WTC11 (cell line): Measurements from ENCODE around the gene RBFOX2. TPM values are rescaled to one million over a fixed set of nuclear protein-coding genes. Genes with fewer than 3 reads are reported as not detected.

Experiments used
- ATAC-seq: fragments of 200-7000 bp; cut with Tn5 transposase; 2 replicates; pipeline ENCODE4 v1.10.0; 2021; ENCODE audit warnings: mild to moderate bottlenecking, moderate library complexity
- CTCF ChIA-PET: fragments of 300-600 bp; sonication (Branson Sonifier 250); formaldehyde crosslinking; loops from one replicate; lab custom pipeline; 2021; ENCODE audit warnings: antibody characterized with exemption; lab: Charles Lee
- POLR2A ChIA-PET: fragments of 350-600 bp; sonication (Branson Sonifier 250); formaldehyde crosslinking; loops from one replicate; lab custom pipeline; 2021; ENCODE audit warnings: antibody characterized with exemption; lab: Charles Lee
- DNase-seq: peaks from one replicate; pipeline ENCODE4 v3.0.0; 2021; ENCODE audit warnings: low spot score
- H3K27ac Mint-ChIP-seq: 2 replicates; pipeline ENCODE4 v1.8.0; 2021; ENCODE audit warnings: mixed read lengths
- H3K27me3 Mint-ChIP-seq: 2 replicates; pipeline ENCODE4 v1.8.0; 2021; ENCODE audit warnings: low read depth, mild to moderate bottlenecking, moderate library complexity, mixed read lengths
- H3K36me3 Mint-ChIP-seq: 2 replicates; pipeline ENCODE4 v1.8.0; 2021; ENCODE audit warnings: mixed read lengths
- H3K4me1 Mint-ChIP-seq: 2 replicates; pipeline ENCODE4 v1.8.0; 2022; ENCODE audit warnings: mixed read lengths
- H3K4me3 Mint-ChIP-seq: 2 replicates; pipeline ENCODE4 v1.8.0; 2021; ENCODE audit warnings: mild to moderate bottlenecking, moderate library complexity, mixed read lengths
- H3K9me3 Mint-ChIP-seq: 2 replicates; pipeline ENCODE4 v1.8.0; 2021; ENCODE audit warnings: mixed read lengths
- CTCF ChIP-seq: fragments of 200-600 bp; IDR thresholded peaks from 2 replicates; pipeline ENCODE4 v1.8.0; 2022; ENCODE audit warnings: antibody characterized with exemption
- GRHL2 ChIP-seq: fragments of 250-450 bp; sonication (Bioruptor Pico); IDR thresholded peaks from 2 replicates; pipeline ENCODE4 v1.8.0; 2022; ENCODE audit warnings: mild to moderate bottlenecking, moderate library complexity; ENCODE audit not compliant: insufficient replicate concordance, severe bottlenecking
- GTF2I ChIP-seq: fragments of 250-450 bp; sonication (Bioruptor Pico); conservative IDR thresholded peaks from 2 replicates; pipeline ENCODE4 v1.4.0; 2021; ENCODE audit warnings: mild to moderate bottlenecking
- KAT7 ChIP-seq: sonication (generic); formaldehyde crosslinking; IDR thresholded peaks from 2 replicates; pipeline ENCODE4 v1.8.1; 2023; ENCODE audit warnings: missing genetic modification reagents, mild to moderate bottlenecking, borderline replicate concordance
- NFE2L1 ChIP-seq: sonication (generic); formaldehyde crosslinking; IDR thresholded peaks from 2 replicates; pipeline ENCODE4 v1.8.1; 2023; ENCODE audit warnings: missing genetic modification reagents
- NR3C1 ChIP-seq: sonication (generic); formaldehyde crosslinking; conservative IDR thresholded peaks from 2 replicates; pipeline ENCODE4 v1.8.1; 2023; ENCODE audit warnings: low read depth, mild to moderate bottlenecking, missing genetic modification reagents
- OVOL2 ChIP-seq: fragments of 250-450 bp; sonication (Bioruptor Pico); IDR thresholded peaks from 2 replicates; pipeline ENCODE4 v1.9.0; 2021; ENCODE audit warnings: mild to moderate bottlenecking, borderline replicate concordance
- SMAD3 ChIP-seq: sonication (generic); formaldehyde crosslinking; IDR thresholded peaks from 2 replicates; pipeline ENCODE4 v1.8.0; 2022; ENCODE audit warnings: missing genetic modification reagents, mild to moderate bottlenecking, borderline replicate concordance
- ZNF138 ChIP-seq: sonication (generic); formaldehyde crosslinking; conservative IDR thresholded peaks from 2 replicates; pipeline ENCODE4 v1.8.1; 2022; ENCODE audit warnings: mild to moderate bottlenecking, moderate library complexity, missing genetic modification reagents
- ZNF232 ChIP-seq: sonication (generic); formaldehyde crosslinking; IDR thresholded peaks from 2 replicates; pipeline ENCODE4 v1.8.0; 2022; ENCODE audit warnings: mild to moderate bottlenecking, missing genetic modification reagents
- ZNF423 ChIP-seq: fragments of 250-450 bp; sonication (Bioruptor Pico); IDR thresholded peaks from 2 replicates; pipeline ENCODE4 v2.1.2; 2022; ENCODE audit warnings: mild to moderate bottlenecking, moderate library complexity
- ZNF532 ChIP-seq: fragments of 250-450 bp; sonication (Bioruptor Pico); IDR thresholded peaks from 2 replicates; pipeline ENCODE4 v1.9.0; 2021; ENCODE audit warnings: mild to moderate bottlenecking, borderline replicate concordance
- ZNF671 ChIP-seq: fragments of 250-450 bp; sonication (Bioruptor Pico); IDR thresholded peaks from 2 replicates; pipeline ENCODE4 v1.8.0; 2021; ENCODE audit warnings: mild to moderate bottlenecking
- total RNA-seq: library from RNA; stranded (reverse); gene quantifications from 3 replicates; pipeline ENCODE4 v1.2.3, GENCODE V29; 2021
- TF ChIP-seq, protein P1 (sequence below): sonication (generic); formaldehyde crosslinking; IDR thresholded peaks from 2 replicates; pipeline ENCODE4 v1.8.1; 2023; ENCODE audit warnings: mild to moderate bottlenecking, missing genetic modification reagents, moderate library complexity
- TF ChIP-seq, protein P2 (sequence below): sonication (generic); formaldehyde crosslinking; IDR thresholded peaks from 2 replicates; pipeline ENCODE4 v1.8.0; 2023; ENCODE audit warnings: missing genetic modification reagents, mild to moderate bottlenecking, borderline replicate concordance
- TF ChIP-seq, protein P3 (sequence below): sonication (generic); formaldehyde crosslinking; IDR thresholded peaks from 2 replicates; pipeline ENCODE4 v1.8.1; 2023; ENCODE audit warnings: mild to moderate bottlenecking, moderate library complexity, missing genetic modification reagents

The RBFOX2 gene
- total RNA-seq, 1 experiment from 2014 or later = 107 TPM

DNA sequence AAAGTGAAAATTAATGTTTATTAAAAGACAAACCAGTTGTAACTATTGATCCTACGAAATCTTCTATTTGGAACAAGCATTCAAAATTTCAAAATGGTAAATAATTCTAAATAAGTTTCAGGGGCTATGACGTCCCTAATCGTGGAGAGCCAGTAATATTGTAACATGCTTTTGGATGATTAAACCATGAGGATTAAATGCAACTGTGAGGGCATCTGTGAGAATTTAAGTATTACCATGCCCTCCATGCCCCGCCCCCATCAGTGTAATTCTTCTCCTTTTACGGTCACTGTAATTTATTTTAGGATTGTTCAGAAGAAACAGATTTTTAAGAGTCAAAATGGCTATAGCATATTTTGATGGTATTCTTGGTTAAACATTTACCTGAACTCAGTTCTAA lies 177.8 kb downstream of the RBFOX2 start (continued):
- TF ChIP-seq OVOL2 (CRISPR knock-in tag) = no peak
- TF ChIP-seq, protein P1, sequence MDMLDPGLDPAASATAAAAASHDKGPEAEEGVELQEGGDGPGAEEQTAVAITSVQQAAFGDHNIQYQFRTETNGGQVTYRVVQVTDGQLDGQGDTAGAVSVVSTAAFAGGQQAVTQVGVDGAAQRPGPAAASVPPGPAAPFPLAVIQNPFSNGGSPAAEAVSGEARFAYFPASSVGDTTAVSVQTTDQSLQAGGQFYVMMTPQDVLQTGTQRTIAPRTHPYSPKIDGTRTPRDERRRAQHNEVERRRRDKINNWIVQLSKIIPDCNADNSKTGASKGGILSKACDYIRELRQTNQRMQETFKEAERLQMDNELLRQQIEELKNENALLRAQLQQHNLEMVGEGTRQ (CRISPR knock-in tag) = no peak
- TF ChIP-seq ZNF232 (CRISPR knock-in tag) = no peak
- TF ChIP-seq SMAD3 (CRISPR knock-in tag) = no peak
- TF ChIP-seq ZNF138 = no peak

DNA sequence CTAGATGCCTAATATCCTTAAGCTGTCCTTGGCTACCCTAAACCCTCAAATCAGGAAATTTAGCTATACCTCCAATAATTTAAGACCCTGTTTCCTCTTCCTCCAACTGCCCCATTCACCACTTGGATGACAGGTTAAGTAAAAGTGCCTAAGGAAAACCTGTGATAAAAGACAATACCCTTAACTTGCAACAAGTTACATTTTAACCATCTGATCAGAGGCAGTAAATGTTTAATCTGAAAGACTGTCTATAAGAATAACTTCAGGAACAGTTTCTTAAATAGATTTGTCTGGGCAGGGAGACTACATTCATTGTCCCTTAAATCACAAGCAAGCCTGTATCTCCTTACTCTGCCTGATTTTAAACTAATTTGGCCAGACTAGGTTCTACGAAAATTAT lies 181.8 kb downstream of the RBFOX2 start:
- H3K9me3 Mint-ChIP-seq = no peaks in the 10 kb centered on the region
- ChIA-PET POLR2A (no interaction called here), CTCF (interaction anchor here (1.8 kb wide), 1 partner anchor 8 kb away, joined by 5 read pairs; no protein-coding TSS in a partner anchor)
- no peaks in the 10 kb centered on the region for H3K36me3 Mint-ChIP-seq
- no peak for TF ChIP-seq GRHL2 (CRISPR knock-in tag)
- TF ChIP-seq, protein P2, sequence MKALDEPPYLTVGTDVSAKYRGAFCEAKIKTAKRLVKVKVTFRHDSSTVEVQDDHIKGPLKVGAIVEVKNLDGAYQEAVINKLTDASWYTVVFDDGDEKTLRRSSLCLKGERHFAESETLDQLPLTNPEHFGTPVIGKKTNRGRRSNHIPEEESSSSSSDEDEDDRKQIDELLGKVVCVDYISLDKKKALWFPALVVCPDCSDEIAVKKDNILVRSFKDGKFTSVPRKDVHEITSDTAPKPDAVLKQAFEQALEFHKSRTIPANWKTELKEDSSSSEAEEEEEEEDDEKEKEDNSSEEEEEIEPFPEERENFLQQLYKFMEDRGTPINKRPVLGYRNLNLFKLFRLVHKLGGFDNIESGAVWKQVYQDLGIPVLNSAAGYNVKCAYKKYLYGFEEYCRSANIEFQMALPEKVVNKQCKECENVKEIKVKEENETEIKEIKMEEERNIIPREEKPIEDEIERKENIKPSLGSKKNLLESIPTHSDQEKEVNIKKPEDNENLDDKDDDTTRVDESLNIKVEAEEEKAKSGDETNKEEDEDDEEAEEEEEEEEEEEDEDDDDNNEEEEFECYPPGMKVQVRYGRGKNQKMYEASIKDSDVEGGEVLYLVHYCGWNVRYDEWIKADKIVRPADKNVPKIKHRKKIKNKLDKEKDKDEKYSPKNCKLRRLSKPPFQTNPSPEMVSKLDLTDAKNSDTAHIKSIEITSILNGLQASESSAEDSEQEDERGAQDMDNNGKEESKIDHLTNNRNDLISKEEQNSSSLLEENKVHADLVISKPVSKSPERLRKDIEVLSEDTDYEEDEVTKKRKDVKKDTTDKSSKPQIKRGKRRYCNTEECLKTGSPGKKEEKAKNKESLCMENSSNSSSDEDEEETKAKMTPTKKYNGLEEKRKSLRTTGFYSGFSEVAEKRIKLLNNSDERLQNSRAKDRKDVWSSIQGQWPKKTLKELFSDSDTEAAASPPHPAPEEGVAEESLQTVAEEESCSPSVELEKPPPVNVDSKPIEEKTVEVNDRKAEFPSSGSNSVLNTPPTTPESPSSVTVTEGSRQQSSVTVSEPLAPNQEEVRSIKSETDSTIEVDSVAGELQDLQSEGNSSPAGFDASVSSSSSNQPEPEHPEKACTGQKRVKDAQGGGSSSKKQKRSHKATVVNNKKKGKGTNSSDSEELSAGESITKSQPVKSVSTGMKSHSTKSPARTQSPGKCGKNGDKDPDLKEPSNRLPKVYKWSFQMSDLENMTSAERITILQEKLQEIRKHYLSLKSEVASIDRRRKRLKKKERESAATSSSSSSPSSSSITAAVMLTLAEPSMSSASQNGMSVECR (CRISPR knock-in tag) = no peak
- no peak for TF ChIP-seq GTF2I
- TF ChIP-seq CTCF = no peak
- TF ChIP-seq KAT7 (CRISPR knock-in tag) = no peak
- TF ChIP-seq, protein P3, sequence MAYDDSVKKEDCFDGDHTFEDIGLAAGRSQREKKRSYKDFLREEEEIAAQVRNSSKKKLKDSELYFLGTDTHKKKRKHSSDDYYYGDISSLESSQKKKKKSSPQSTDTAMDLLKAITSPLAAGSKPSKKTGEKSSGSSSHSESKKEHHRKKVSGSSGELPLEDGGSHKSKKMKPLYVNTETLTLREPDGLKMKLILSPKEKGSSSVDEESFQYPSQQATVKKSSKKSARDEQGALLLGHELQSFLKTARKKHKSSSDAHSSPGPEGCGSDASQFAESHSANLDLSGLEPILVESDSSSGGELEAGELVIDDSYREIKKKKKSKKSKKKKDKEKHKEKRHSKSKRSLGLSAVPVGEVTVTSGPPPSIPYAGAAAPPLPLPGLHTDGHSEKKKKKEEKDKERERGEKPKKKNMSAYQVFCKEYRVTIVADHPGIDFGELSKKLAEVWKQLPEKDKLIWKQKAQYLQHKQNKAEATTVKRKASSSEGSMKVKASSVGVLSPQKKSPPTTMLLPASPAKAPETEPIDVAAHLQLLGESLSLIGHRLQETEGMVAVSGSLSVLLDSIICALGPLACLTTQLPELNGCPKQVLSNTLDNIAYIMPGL (CRISPR knock-in tag) = no peak
- TF ChIP-seq ZNF671 (CRISPR knock-in tag) = no peak
- no peak for TF ChIP-seq ZNF232 (CRISPR knock-in tag)
- no peak for TF ChIP-seq ZNF532 (CRISPR knock-in tag)
- TF ChIP-seq NR3C1 (CRISPR knock-in tag) = no peak
- no peak for TF ChIP-seq NFE2L1 (CRISPR knock-in tag)
- no peak for TF ChIP-seq ZNF423
- DNase-seq (no peak), ATAC-seq (no peak)
- H3K27ac Mint-ChIP-seq = no peak overlapping the region
- H3K4me1 Mint-ChIP-seq = peaks cover 32% of the 10 kb centered on the region
- H3K4me3 Mint-ChIP-seq = no peak overlapping the region
- no peaks in the 10 kb centered on the region for H3K27me3 Mint-ChIP-seq
